ENCODE results near the gene TAF4B. TPM values are rescaled to one million over a fixed set of nuclear protein-coding genes. Genes with fewer than 3 reads are reported as not detected.

Gene TAF4B
- total RNA-seq, 4 donors from 2014 or later = 3.7 to 11.9 (median 7.1) TPM

DNA sequence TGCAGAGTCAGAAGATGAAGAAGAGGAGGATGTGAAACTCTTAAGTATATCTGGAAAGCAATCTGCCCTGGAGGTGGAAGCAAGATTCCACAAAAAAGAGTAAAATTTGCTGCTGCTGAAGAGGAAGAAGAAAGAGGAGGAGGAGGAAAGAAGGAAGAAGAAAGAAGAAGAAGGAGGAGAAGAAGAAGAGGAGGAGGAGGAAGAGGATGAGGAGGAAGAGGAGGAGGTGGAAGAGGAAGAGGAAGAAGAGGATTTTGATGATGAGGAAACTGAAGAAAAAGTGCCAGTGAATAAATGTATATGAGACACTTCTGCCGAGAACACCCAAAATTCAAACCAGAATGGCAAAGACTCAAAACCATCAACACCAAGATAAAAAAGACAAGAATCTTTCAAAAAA lies 20.9 kb upstream of the TAF4B start:
- DNase-seq = no peak
- intact Hi-C loops (cut with DNase I; ENCODE audit: low total_unique reads) = loop anchor here (5.0 kb wide), 1 partner anchor 1308 kb away; no protein-coding TSS in a partner anchor
- H3K36me3 ChIP-seq = no peaks in the 10 kb centered on the region

DNA sequence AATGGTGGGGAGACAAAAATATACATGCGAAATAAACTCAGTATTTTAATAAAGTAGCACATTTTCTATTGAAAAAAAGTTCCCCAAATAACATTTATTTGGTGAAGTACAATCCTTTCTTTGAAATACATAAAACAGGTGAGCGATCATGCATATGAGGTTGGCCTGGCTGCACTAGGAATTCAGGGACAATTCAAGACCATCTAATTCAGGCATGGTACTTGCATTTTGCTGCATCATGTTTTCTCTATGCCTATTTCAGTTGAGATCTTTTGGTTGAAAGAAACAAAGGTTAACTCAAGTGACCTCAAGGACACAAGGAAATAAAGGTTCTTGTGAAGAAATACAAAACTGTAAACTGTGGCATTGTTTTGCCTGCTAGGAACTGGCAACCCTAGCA lies 19.8 kb upstream of the TAF4B start:
- in situ Hi-C loops (cut with MboI; ENCODE audit: low pct_ligation_motif_present in 1 of 4, low pct_unique_long_range_greater_than_20kb in 1 of 4, low sequenced_read_pairs in 3 of 4) = no loop called here
- Histone ChIP-seq H3K27ac (no peak overlapping the region), H3K4me1 (no peaks in the 10 kb centered on the region), H3K27me3 (no peaks in the 10 kb centered on the region), H3K36me3 (no peaks in the 10 kb centered on the region), H3K4me3 (no peak overlapping the region), H3K9me3 (no peaks in the 10 kb centered on the region)
- intact Hi-C loops (cut with DNase I; ENCODE audit: low total_unique reads) = loop anchor here (5.0 kb wide), 1 partner anchor 1309 kb away; no protein-coding TSS in a partner anchor
- TF ChIP-seq POLR2AphosphoS5 (IDR thresholded peaks at IDR 0.05) (no peak), EP300 (IDR thresholded peaks at IDR 0.05; ENCODE audit: low read depth) (no peak), POLR2A (IDR thresholded peaks at IDR 0.05) (no peak)
- TF ChIP-seq, protein P1, sequence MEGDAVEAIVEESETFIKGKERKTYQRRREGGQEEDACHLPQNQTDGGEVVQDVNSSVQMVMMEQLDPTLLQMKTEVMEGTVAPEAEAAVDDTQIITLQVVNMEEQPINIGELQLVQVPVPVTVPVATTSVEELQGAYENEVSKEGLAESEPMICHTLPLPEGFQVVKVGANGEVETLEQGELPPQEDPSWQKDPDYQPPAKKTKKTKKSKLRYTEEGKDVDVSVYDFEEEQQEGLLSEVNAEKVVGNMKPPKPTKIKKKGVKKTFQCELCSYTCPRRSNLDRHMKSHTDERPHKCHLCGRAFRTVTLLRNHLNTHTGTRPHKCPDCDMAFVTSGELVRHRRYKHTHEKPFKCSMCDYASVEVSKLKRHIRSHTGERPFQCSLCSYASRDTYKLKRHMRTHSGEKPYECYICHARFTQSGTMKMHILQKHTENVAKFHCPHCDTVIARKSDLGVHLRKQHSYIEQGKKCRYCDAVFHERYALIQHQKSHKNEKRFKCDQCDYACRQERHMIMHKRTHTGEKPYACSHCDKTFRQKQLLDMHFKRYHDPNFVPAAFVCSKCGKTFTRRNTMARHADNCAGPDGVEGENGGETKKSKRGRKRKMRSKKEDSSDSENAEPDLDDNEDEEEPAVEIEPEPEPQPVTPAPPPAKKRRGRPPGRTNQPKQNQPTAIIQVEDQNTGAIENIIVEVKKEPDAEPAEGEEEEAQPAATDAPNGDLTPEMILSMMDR (IDR thresholded peaks at IDR 0.05) = no peak
- no peak for DNase-seq
- 89 to 99% methylated on average over 2 of the region's 2 CpGs for WGBS, 2 donors (ENCODE audit: low coverage in 1 of 2)

More for the DNA sequence above, 20.9 kb upstream of the TAF4B start:
- Histone ChIP-seq H3K4me1 (no peaks in the 10 kb centered on the region), H3K4me3 (no peak overlapping the region), H3K27me3 (no peaks in the 10 kb centered on the region), H3K27ac (no peak overlapping the region), H3K9me3 (no peaks in the 10 kb centered on the region)
- in situ Hi-C loops (cut with MboI; ENCODE audit: low pct_ligation_motif_present in 1 of 4, low pct_unique_long_range_greater_than_20kb in 1 of 4, low sequenced_read_pairs in 3 of 4) = no loop called here
- 95% methylated on average over 1 of the region's 1 CpG; no CpG with 5 or more reads in 1 of the 2 donors for WGBS, 2 donors (ENCODE audit: low coverage in 1 of 2)
- no peak for TF ChIP-seq POLR2A (IDR thresholded peaks at IDR 0.05)
- no peak for TF ChIP-seq POLR2AphosphoS5 (IDR thresholded peaks at IDR 0.05)
- TF ChIP-seq EP300 (IDR thresholded peaks at IDR 0.05; ENCODE audit: low read depth) = no peak
- TF ChIP-seq, protein P1 (IDR thresholded peaks at IDR 0.05) = no peak

DNA sequence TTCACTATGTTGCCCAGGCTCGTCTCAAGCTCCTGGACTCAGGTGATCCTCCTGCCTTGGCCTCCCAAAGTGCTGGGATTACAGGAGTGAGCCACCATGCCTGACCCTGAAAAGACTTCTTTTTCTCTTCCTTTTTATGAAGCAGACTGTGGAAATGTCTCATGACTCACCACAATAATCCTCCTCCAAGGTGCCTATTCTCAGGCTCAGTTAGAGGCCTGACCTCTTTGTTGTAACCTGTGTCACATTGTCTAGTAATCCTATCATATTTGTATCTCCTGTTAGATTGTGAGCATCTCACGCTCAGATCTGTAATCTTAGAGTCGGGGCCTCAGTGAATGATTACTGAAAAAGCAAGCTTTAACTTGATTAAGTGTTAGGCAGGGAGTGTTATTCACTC lies 18.3 kb upstream of the TAF4B start:
- no peak for DNase-seq
- no peak for TF ChIP-seq POLR2AphosphoS5 (IDR thresholded peaks at IDR 0.05)
- TF ChIP-seq, protein P1 (IDR thresholded peaks at IDR 0.05) = no peak
- no peak for TF ChIP-seq EP300 (IDR thresholded peaks at IDR 0.05; ENCODE audit: low read depth)
- no peak for TF ChIP-seq POLR2A (IDR thresholded peaks at IDR 0.05)
- intact Hi-C loops (cut with DNase I; ENCODE audit: low total_unique reads) = loop anchor here (5.0 kb wide), 1 partner anchor 1311 kb away; no protein-coding TSS in a partner anchor
- H3K4me3 ChIP-seq = no peak overlapping the region
- in situ Hi-C loops (cut with MboI; ENCODE audit: low pct_ligation_motif_present in 1 of 4, low pct_unique_long_range_greater_than_20kb in 1 of 4, low sequenced_read_pairs in 3 of 4) = no loop called here
- H3K27ac ChIP-seq = no peak overlapping the region
- H3K36me3 ChIP-seq = no peaks in the 10 kb centered on the region
- no peaks in the 10 kb centered on the region for H3K27me3 ChIP-seq
- WGBS, 2 donors (ENCODE audit: low coverage in 1 of 2) = 94 to 95% methylated on average over 2 to 3 of the region's 3 CpGs
- no peaks in the 10 kb centered on the region for H3K9me3 ChIP-seq
- no peaks in the 10 kb centered on the region for H3K4me1 ChIP-seq

DNA sequence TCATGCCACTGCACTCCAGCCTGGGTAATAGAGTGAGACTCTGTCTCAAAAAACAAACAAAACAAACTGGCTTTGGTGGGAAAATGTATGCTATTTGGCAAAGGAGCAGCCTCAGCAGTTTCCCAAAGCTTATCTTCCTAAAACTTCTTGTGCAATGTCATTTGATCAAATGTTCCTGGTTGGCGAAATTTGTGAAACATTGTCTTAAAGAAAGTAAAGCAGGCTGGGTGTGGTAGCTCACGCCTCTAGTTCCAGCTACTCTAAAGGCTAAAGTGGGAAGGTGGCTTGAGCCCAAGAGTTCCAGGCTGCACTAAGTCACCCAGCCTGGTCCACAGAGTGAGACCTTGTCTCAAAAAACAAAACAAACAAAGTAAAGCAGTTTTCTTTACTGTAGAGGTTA lies 17.3 kb upstream of the TAF4B start:
- Histone ChIP-seq H3K4me3 (no peak overlapping the region), H3K36me3 (no peaks in the 10 kb centered on the region), H3K27me3 (no peaks in the 10 kb centered on the region), H3K9me3 (no peaks in the 10 kb centered on the region), H3K27ac (no peak overlapping the region), H3K4me1 (no peaks in the 10 kb centered on the region)
- intact Hi-C loops (cut with DNase I; ENCODE audit: low total_unique reads) = loop anchor here (5.0 kb wide), 1 partner anchor 1312 kb away; no protein-coding TSS in a partner anchor
- in situ Hi-C loops (cut with MboI; ENCODE audit: low pct_ligation_motif_present in 1 of 4, low pct_unique_long_range_greater_than_20kb in 1 of 4, low sequenced_read_pairs in 3 of 4) = no loop called here
- WGBS, 2 donors (ENCODE audit: low coverage in 1 of 2) = 60 to 75% methylated on average over 2 of the region's 2 CpGs
- no peak for TF ChIP-seq POLR2AphosphoS5 (IDR thresholded peaks at IDR 0.05)
- TF ChIP-seq POLR2A (IDR thresholded peaks at IDR 0.05) = no peak
- TF ChIP-seq, protein P1 (IDR thresholded peaks at IDR 0.05) = no peak
- no peak for TF ChIP-seq EP300 (IDR thresholded peaks at IDR 0.05; ENCODE audit: low read depth)
- no peak for DNase-seq

Data from transverse colon (tissue), 4 donors.